Measurements from ENCODE around the gene HIVEP3. TPM values are rescaled to one million over a fixed set of nuclear protein-coding genes. Genes with fewer than 3 reads are reported as not detected.
A peak's percentile ranks its signal among the peaks of the same experiment; 100 is the strongest.

The HIVEP3 gene
- total and polyA plus RNA-seq, 5 experiments from 2014 or later = 5.5 to 9.8 (median 6.3) TPM

DNA sequence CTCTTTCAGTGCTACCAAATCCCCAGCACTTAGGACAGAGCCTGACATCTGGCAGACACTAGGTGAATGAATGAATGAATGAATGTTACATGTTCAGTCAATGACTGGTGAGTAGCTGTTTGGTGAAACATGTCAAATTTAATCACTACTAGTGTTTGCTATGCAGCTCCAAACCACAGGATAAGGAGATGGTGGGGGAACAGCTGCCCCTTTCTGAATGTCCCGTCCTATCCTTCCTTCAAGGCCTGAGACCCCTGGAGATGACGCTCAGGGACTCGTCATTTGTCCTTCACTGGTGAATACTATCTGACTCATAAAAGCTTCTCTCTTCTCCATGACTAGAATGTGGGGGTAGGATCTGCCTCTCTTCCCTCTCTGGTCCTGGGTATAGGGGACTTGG lies 175.4 kb downstream of the HIVEP3 start:
- Mint-ChIP-seq H3K27ac (no peak overlapping the region), H3K4me1 (peaks cover 10 to 63% (median 26%) of the 10 kb centered on the region in 4 donors), H3K36me3 (no peaks in the 10 kb centered on the region), H3K9me3 (no peaks in the 10 kb centered on the region), H3K27me3 (no peaks in the 10 kb centered on the region), H3K4me3 (no peak overlapping the region)
- no peak for DNase-seq
- POLR2A ChIA-PET = no interaction called here
- ATAC-seq = no peak

- no peak overlapping the region for H3K4me3 Mint-ChIP-seq
- no peaks in the 10 kb centered on the region for H3K9me3 Mint-ChIP-seq
- peaks cover 13 to 72% (median 27%) of the 10 kb centered on the region in 4 donors for H3K4me1 Mint-ChIP-seq
- H3K36me3 Mint-ChIP-seq = no peaks in the 10 kb centered on the region
- no peak for DNase-seq
- no peak for ATAC-seq
- POLR2A ChIA-PET = interaction anchor here (0.6 kb wide), 1 partner anchor 980 kb away, joined by 5 read pairs; no protein-coding TSS in a partner anchor
- H3K27ac Mint-ChIP-seq = peak overlapping the region in 1 of 10 donors; percentile 25
- no peaks in the 10 kb centered on the region for H3K27me3 Mint-ChIP-seq
Measured at GRCh38 chr1:41742219-41742618, 176.5 kb downstream of the HIVEP3 start.

DNA sequence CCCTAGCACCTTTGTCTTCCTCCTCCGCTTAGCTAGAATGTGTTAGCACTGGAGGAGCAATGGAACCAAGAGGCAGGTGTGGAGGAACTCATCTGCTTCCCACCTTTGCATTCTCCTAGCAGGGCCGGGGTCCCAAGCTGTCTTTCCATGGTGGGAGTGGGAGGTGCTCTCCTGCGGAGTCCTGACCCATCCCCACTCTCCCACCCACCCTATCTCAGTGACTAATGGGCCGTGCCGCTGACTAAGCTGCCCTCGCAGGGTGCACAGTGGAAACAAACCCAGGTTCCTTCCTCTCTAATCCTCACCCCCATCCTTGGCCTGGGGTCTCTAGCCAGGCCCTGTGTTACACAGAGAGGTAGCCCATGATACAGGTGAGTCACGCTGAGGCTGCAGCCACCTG lies 177.5 kb downstream of the HIVEP3 start:
- H3K4me3 Mint-ChIP-seq = no peak overlapping the region
- DNase-seq = no peak

DNA sequence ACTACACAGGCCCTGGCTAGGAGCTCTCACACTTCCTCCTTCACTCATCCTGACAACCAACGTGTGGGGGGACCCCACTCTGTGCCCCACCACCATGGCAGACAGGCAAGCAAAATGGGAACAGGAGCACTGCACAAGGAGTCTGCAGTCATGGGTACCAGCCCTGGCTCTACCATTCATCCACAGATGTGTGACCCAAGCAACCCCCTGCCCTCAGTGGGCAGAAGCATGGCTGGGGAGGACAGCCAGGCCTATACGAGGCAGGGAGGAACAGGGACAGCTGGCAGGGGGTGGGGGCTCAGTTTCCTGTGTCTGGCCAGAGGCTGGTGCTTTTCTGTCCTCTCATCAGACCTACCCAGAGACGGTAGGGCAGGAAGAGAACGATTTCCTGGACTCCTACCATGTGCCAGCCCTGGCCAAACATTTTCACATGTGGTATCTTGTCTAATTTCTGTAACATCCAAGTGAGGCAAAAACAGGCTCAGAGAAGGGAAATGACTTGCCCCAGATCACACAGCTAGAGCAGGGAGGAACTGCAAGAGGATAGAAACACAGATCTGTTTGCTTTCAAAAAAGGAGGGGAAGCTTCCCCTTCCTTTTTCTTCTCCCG lies 178.0 kb downstream of the HIVEP3 start:
- Mint-ChIP-seq H3K27me3 (no peaks in the 10 kb centered on the region), H3K27ac (peak overlapping the region in 6 of 10 donors; percentile 11 to 58 (median 23)), H3K4me3 (peak overlapping the region in 3 of 10 donors; percentile 12 to 66 (median 29)), H3K36me3 (no peaks in the 10 kb centered on the region), H3K9me3 (no peaks in the 10 kb centered on the region), H3K4me1 (peaks cover 13 to 73% (median 28%) of the 10 kb centered on the region in 4 donors)
- DNase-seq = no peak
- ATAC-seq = no peak
- POLR2A ChIA-PET = no interaction called here

More for the DNA sequence above, 177.5 kb downstream of the HIVEP3 start:
- POLR2A ChIA-PET = no interaction called here
- H3K36me3 Mint-ChIP-seq = no peaks in the 10 kb centered on the region
- ATAC-seq = no peak
- H3K27me3 Mint-ChIP-seq = no peaks in the 10 kb centered on the region
- H3K4me1 Mint-ChIP-seq = peaks cover 13 to 75% (median 28%) of the 10 kb centered on the region in 4 donors
- no peaks in the 10 kb centered on the region for H3K9me3 Mint-ChIP-seq
- peak overlapping the region in 3 of 10 donors; percentile 12 to 42 (median 29) for H3K27ac Mint-ChIP-seq

DNA sequence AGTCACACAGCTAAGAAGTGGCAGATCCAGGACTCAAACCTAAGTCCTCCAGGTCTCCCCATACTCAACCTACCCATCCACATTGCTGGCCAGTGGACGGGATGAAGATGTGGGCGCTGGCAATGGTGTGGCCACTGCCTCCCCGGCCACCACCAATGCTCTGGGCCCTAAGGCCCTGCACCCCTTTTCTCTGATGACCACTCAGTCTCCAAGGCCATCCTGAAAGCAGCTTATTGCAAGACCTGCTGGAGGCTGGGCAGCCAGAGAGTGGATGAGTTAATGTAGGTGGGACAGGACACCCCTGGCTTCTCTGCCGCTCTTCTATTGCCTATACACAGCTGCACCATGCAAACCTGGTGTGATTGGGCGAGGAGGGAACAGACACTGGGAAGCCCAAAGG lies 178.7 kb downstream of the HIVEP3 start:
- POLR2A ChIA-PET = no interaction called here
- H3K9me3 Mint-ChIP-seq = no peaks in the 10 kb centered on the region
- H3K4me1 Mint-ChIP-seq = peaks cover 13 to 74% (median 28%) of the 10 kb centered on the region in 4 donors
- peak overlapping the region in 3 of 10 donors; percentile 33 to 69 (median 65) for H3K27ac Mint-ChIP-seq
- H3K27me3 Mint-ChIP-seq = no peaks in the 10 kb centered on the region
- DNase-seq (no peak), ATAC-seq (no peak)
- H3K4me3 Mint-ChIP-seq = peak overlapping the region in 3 of 10 donors; percentile 48 to 67 (median 66)
- no peaks in the 10 kb centered on the region for H3K36me3 Mint-ChIP-seq

DNA sequence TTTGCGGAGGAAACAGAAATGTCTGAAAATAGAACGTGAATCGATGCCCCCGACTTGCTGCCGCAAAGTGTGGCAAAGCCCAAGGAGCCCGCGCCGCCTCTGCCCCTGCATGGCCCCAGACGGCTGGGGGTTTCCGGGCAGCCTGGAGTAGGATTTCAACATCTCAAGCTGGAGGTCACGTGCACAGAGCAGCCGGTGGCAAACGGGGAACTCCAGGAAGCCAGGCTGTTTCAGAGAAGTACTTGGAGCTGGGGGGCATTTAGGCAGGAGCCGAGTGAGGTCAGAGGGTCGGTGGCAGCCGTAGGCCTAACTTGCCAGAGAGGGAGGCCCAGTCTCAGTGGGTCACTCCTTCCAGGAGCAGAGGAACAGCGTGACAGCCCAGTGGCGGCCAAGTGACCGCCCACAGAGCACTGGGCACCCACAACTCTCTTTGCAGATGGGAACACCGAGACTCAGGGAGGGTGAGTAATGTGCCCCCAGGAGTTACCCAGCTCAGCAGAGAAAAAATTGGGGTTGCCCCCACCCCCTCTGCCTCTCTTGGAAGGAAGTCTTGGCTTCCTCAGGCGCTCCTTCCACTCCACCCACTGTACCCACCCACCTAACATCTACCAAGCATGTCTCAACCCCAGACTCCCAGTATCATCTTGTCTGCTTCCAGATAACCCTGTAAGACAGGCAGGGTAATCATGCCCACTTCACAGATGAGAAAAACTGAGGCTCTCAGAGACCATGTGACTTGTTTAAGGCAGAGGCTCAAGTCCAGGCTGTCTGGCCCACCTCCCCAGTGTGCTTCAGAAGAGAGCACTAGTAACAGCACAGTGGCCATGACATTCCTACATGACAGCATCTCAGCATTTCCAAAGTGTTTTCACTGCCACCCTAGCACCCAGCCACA lies 179.4 kb downstream of the HIVEP3 start:
- peak; percentile 91 to 98 for ATAC-seq
- Mint-ChIP-seq H3K4me1 (peaks cover 13 to 74% (median 29%) of the 10 kb centered on the region in 4 donors), H3K9me3 (no peaks in the 10 kb centered on the region), H3K36me3 (no peaks in the 10 kb centered on the region), H3K4me3 (peak overlapping the region; percentile 52 to 85 (median 76)), H3K27ac (peak overlapping the region in 9 of 10 donors; percentile 8 to 86 (median 69)), H3K27me3 (no peaks in the 10 kb centered on the region)
- POLR2A ChIA-PET = no interaction called here
- peak in 9 of 10 donors; percentile 24 to 63 (median 33) for DNase-seq

DNA sequence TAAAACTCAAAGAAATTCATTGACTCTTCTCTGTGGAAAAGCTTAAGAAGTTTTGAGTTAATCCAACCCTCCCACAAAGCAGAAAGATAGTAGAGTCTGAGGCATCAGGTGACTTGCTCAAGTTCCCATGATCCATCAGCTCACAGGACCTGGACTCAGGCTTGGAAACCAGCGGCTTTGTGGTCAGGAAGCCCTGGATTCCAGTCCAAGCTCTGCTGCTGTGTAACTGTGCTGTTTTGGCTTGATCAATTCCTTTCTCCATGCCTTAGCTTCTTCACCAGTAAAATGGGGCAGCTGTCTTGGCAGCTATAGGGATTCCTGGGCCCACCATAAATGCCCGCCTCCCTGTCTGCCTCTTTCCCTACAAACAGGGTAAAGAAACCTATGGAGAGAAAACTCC lies 180.2 kb downstream of the HIVEP3 start:
- peaks cover 13 to 73% (median 33%) of the 10 kb centered on the region in 4 donors for H3K4me1 Mint-ChIP-seq
- H3K4me3 Mint-ChIP-seq = peak overlapping the region; percentile 26 to 85 (median 76)
- ATAC-seq (no peak), DNase-seq (no peak)
- H3K27me3 Mint-ChIP-seq = no peaks in the 10 kb centered on the region
- no peaks in the 10 kb centered on the region for H3K9me3 Mint-ChIP-seq
- no peaks in the 10 kb centered on the region for H3K36me3 Mint-ChIP-seq
- POLR2A ChIA-PET = interaction anchor here (0.8 kb wide), 1 partner anchor 12 kb away, joined by 3 read pairs; no protein-coding TSS in a partner anchor
- H3K27ac Mint-ChIP-seq = peak overlapping the region in 4 of 10 donors; percentile 53 to 85 (median 68)

DNA sequence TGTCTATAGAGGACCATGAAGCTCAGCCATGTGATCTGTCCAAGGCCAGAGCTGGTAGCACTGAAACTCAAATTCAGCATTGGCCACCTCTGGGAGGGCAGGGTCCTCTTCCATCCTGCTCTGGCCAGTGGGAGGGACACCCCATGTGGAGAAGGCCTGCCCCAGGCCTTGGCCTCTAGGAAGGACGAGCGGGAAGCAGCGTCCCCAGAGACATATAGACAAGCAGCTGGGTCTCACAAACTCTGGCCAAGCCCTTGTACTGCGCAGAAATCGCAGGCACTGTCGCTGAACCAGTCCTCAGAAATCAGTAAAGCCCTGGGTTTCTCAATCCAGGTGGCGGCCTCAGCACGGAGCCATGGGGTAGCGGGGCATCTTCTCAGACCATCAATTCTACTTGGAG lies 180.7 kb downstream of the HIVEP3 start:
- Mint-ChIP-seq H3K9me3 (no peaks in the 10 kb centered on the region), H3K36me3 (no peaks in the 10 kb centered on the region), H3K4me3 (peak overlapping the region in 3 of 10 donors; percentile 22 to 42 (median 40)), H3K27me3 (no peaks in the 10 kb centered on the region), H3K27ac (no peak overlapping the region), H3K4me1 (peaks cover 13 to 71% (median 33%) of the 10 kb centered on the region in 4 donors)
- DNase-seq (no peak), ATAC-seq (no peak)
- POLR2A ChIA-PET = interaction anchor here (0.8 kb wide), 1 partner anchor 12 kb away, joined by 3 read pairs; no protein-coding TSS in a partner anchor

DNA sequence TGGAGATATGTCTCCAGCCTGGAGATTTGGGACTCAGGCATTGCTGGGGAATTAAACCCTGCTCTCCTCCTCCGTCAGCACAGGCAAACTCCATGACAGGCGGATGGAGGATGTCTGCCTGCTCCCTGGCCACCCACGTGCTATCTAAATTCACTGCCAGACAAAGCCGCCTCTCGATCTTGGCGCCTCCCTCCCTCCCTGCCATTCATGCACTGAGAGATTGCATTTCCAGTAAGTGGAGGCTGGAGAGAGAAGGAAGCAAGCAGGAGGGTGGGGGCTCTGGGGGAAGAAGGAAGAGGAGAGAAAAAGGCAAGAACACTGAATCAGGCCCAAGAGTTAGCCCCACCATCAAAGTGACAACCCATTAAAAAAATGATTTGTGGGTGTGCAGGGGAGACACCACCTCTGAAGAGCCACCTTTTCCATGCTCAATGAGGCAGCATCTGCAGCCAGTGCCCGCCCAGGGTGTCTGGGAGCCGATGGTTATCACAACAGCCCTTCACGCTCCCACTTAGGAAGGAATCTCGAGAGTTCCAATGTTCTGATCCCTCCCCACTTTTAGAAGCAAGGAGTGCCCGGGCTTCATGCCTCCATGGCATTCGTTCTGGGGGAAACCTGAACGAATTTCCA lies 183.0 kb downstream of the HIVEP3 start:
- DNase-seq (no peak), ATAC-seq (no peak)
- H3K4me3 Mint-ChIP-seq = peak overlapping the region in 1 of 10 donors; percentile 40
- POLR2A ChIA-PET = no interaction called here
- no peaks in the 10 kb centered on the region for H3K27me3 Mint-ChIP-seq
- H3K9me3 Mint-ChIP-seq = peaks cover 0 to 1% (median 0%) of the 10 kb centered on the region in 9 donors
- H3K27ac Mint-ChIP-seq = no peak overlapping the region
- H3K36me3 Mint-ChIP-seq = no peaks in the 10 kb centered on the region
- H3K4me1 Mint-ChIP-seq = peaks cover 14 to 61% (median 28%) of the 10 kb centered on the region in 4 donors

DNA sequence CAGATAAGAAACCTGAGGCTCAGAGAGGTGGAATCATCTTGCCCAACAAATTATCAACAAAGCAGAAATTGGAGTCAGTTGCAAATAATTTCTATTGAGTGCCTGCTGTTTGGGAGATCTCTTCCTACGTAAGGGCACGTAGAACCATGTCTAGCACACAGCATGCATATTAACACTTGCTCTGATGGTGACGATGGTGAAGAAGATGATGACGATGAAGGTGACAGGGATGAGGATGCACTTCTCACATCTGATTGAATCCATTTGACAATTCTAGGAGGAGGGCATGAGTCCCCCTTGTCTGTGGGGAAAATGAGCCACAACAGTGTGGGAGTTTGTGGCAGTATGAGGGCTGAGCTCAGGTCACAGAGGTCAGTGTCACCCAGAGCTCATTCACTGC lies 183.6 kb downstream of the HIVEP3 start:
- POLR2A ChIA-PET = no interaction called here
- no peaks in the 10 kb centered on the region for H3K36me3 Mint-ChIP-seq
- no peak for DNase-seq
- no peak for ATAC-seq
- H3K9me3 Mint-ChIP-seq = peaks cover 0 to 1% (median 0%) of the 10 kb centered on the region in 9 donors
- no peak overlapping the region for H3K27ac Mint-ChIP-seq
- H3K27me3 Mint-ChIP-seq = no peaks in the 10 kb centered on the region
- H3K4me1 Mint-ChIP-seq = peaks cover 14 to 59% (median 23%) of the 10 kb centered on the region in 4 donors
- H3K4me3 Mint-ChIP-seq = no peak overlapping the region

- ATAC-seq (no peak), DNase-seq (no peak)
- H3K4me3 Mint-ChIP-seq = peak overlapping the region in 1 of 10 donors; percentile 5
- H3K27me3 Mint-ChIP-seq = no peaks in the 10 kb centered on the region
- peaks cover 0 to 1% (median 0%) of the 10 kb centered on the region in 9 donors for H3K9me3 Mint-ChIP-seq
- peaks cover 11 to 59% (median 18%) of the 10 kb centered on the region in 4 donors for H3K4me1 Mint-ChIP-seq
- H3K27ac Mint-ChIP-seq = peak overlapping the region in 1 of 10 donors; percentile 48
- POLR2A ChIA-PET = no interaction called here
- no peaks in the 10 kb centered on the region for H3K36me3 Mint-ChIP-seq
Measured at GRCh38 chr1:41734201-41734970, 184.3 kb downstream of the HIVEP3 start.

DNA sequence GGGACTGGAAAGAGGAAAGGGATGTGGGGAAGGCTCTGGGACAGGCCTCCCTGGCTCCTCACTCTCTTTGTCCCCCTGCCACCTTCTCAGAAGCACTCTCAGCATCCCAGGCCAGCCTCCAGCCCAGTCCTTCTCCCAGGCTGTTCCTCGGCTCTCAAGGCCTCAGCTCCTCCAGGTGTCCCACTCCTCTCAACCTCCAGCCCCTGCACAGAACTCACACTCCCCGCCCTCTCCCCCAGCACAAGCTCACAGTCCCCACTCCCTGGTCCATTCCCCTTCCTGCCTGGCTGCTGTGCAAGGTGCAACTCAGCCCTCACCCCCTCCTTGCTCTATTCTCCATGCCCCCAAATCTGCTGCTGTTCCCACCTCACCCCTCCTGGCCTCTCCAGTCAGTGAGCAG lies 185.0 kb downstream of the HIVEP3 start:
- no peak overlapping the region for H3K4me3 Mint-ChIP-seq
- no peak overlapping the region for H3K27ac Mint-ChIP-seq
- H3K4me1 Mint-ChIP-seq = peaks cover 9 to 59% (median 15%) of the 10 kb centered on the region in 4 donors
- H3K27me3 Mint-ChIP-seq = no peaks in the 10 kb centered on the region
- peaks cover 0 to 1% (median 0%) of the 10 kb centered on the region in 9 donors for H3K9me3 Mint-ChIP-seq
- no peak for ATAC-seq
- no peaks in the 10 kb centered on the region for H3K36me3 Mint-ChIP-seq
- no peak for DNase-seq
- POLR2A ChIA-PET = no interaction called here

All from naive thymus-derived CD8-positive, alpha-beta T cell (primary cell).